PC-9 (cell line): Measurements from ENCODE around the gene SPOP. TPM values are rescaled to one million over a fixed set of nuclear protein-coding genes. Genes with fewer than 3 reads are reported as not detected.

Source experiments
- BruUV-seq: library from RNA; stranded (reverse); fragments of 400-500 nt; replicated peaks from 2 replicates; lab custom pipeline; 2021; lab: Mats Ljungman, UMichigan
- CTCF ChIA-PET: fragments of 300-600 bp; sonication (Branson Sonifier 250); formaldehyde crosslinking; loops from one replicate; lab custom pipeline; 2022; ENCODE audit warnings: antibody characterized with exemption; lab: Charles Lee
- POLR2A ChIA-PET: fragments of 300-600 bp; sonication (Branson Sonifier 250); formaldehyde crosslinking; loops from one replicate; lab custom pipeline; 2022; ENCODE audit warnings: antibody characterized with exemption; ENCODE audit not compliant: unreplicated experiment; lab: Charles Lee
- DNase-seq, 2 experiments: peaks; one replicate each; pipeline versions ENCODE4 v3.0.0 to v3.0.0-alpha.2; 2015 to 2022; ENCODE audit warnings: mixed read lengths in 1 of 2
- H2AFZ ChIP-seq: fragments of 200-600 bp; sonication (generic); 2 replicates; pipeline ENCODE4 v1.8.1; 2017; ENCODE audit warnings: antibody characterized with exemption
- H3F3A ChIP-seq: fragments of 200-600 bp; sonication (generic); 2 replicates; pipeline ENCODE4 v1.8.1; 2017; ENCODE audit warnings: antibody characterized with exemption, mild to moderate bottlenecking, low read depth; ENCODE audit not compliant: insufficient read depth
- H3K27ac ChIP-seq: fragments of 200-600 bp; sonication (generic); 2 replicates; pipeline ENCODE4 v1.6.1; 2016; ENCODE audit warnings: mixed run types
- H3K27me3 ChIP-seq: fragments of 200-600 bp; sonication (generic); 2 replicates; pipeline ENCODE4 v1.6.1; 2016; ENCODE audit warnings: low read depth, mixed run types; ENCODE audit not compliant: insufficient read depth
- H3K36me3 ChIP-seq: fragments of 200-600 bp; sonication (generic); 2 replicates; pipeline ENCODE4 v1.6.1; 2016; ENCODE audit warnings: low read depth, mixed run types
- H3K4me1 ChIP-seq: fragments of 200-600 bp; sonication (generic); replicated peaks from 2 replicates; pipeline ENCODE4 v1.6.1; 2016; ENCODE audit warnings: mixed run types; ENCODE audit not compliant: insufficient read depth
- H3K4me2 ChIP-seq: fragments of 200-600 bp; sonication (generic); 2 replicates; pipeline ENCODE4 v1.6.1; 2017; ENCODE audit warnings: mixed run types
- H3K4me3 ChIP-seq: fragments of 200-600 bp; sonication (generic); 2 replicates; pipeline ENCODE4 v1.6.1; 2016; ENCODE audit warnings: mixed run types
- H3K79me2 ChIP-seq: fragments of 200-600 bp; sonication (generic); 2 replicates; pipeline ENCODE4 v1.6.1; 2017; ENCODE audit warnings: low read depth, mixed run types
- H3K9me2 ChIP-seq: fragments of 200-600 bp; sonication (generic); 2 replicates; pipeline ENCODE4 v1.8.1; 2017; ENCODE audit warnings: mild to moderate bottlenecking; ENCODE audit not compliant: insufficient read depth
- H3K9me3 ChIP-seq: fragments of 200-600 bp; sonication (generic); 2 replicates; pipeline ENCODE4 v1.8.1; 2016; ENCODE audit warnings: low read depth; ENCODE audit not compliant: insufficient read depth
- H4K20me1 ChIP-seq: fragments of 200-600 bp; sonication (generic); 2 replicates; pipeline ENCODE4 v1.8.1; 2017; ENCODE audit not compliant: insufficient read depth
- EZH2 ChIP-seq: fragments of 200-600 bp; sonication (generic); IDR thresholded peaks from 2 replicates; pipeline ENCODE4 v1.8.0; 2017; ENCODE audit warnings: antibody characterized with exemption, low read depth
- intact Hi-C: fragments of 100-400 bp; cut with micrococcal nuclease; formaldehyde crosslinking; loops from one replicate; pipeline ENCODE4 v1.10.0; 2022; ENCODE audit not compliant: unreplicated experiment
- total RNA-seq: library from RNA; stranded (reverse); gene quantifications from 2 replicates; pipeline ENCODE4 v1.2.3, GENCODE V29; 2021
- TF ChIP-seq, protein P1 (sequence below): fragments of 200-600 bp; sonication (generic); conservative IDR thresholded peaks from 2 replicates; pipeline ENCODE4 v1.6.1; 2017; ENCODE audit warnings: mixed run types, antibody characterized with exemption, mild to moderate bottlenecking, moderate library complexity

The SPOP gene
- total RNA-seq, 1 experiment from 2014 or later: 41.7 TPM

DNA sequence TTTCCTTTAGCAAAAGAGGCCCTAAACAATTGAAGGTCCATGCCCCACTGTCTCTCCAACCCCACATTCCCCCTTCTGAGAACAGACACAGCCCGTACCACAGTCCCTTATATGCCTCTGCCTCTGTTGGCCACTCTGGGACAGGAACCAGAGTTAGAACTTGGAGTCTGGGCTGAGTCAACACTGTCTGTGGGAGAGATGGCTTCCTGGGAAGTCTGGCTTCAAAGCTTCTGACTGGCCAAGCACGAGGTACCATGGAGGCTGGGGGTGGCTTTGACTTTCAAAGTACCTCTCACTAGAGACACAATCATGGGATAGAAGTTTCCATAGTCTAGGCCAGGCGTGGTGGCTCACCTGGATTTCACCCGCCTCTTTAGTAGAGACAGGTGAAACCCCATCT lies 14.9 kb upstream of the SPOP start:
- no peaks in the 10 kb centered on the region for H3K9me2 ChIP-seq
- no peaks in the 10 kb centered on the region for H4K20me1 ChIP-seq
- H3K27ac ChIP-seq: no peak overlapping the region
- ChIA-PET POLR2A (no interaction called here), CTCF (no interaction called here)
- intact Hi-C loops: loop anchor here (10.0 kb wide), 1 partner anchor 278 kb away; the partner anchor contains the start of gene PHB1
- H3K4me2 ChIP-seq: no peak overlapping the region
- TF ChIP-seq EZH2: no peak
- TF ChIP-seq, protein P1, sequence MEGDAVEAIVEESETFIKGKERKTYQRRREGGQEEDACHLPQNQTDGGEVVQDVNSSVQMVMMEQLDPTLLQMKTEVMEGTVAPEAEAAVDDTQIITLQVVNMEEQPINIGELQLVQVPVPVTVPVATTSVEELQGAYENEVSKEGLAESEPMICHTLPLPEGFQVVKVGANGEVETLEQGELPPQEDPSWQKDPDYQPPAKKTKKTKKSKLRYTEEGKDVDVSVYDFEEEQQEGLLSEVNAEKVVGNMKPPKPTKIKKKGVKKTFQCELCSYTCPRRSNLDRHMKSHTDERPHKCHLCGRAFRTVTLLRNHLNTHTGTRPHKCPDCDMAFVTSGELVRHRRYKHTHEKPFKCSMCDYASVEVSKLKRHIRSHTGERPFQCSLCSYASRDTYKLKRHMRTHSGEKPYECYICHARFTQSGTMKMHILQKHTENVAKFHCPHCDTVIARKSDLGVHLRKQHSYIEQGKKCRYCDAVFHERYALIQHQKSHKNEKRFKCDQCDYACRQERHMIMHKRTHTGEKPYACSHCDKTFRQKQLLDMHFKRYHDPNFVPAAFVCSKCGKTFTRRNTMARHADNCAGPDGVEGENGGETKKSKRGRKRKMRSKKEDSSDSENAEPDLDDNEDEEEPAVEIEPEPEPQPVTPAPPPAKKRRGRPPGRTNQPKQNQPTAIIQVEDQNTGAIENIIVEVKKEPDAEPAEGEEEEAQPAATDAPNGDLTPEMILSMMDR: no peak
- H3K4me3 ChIP-seq: no peak overlapping the region
- no peak for DNase-seq
- BruUV-seq: no TSS peak
- no peaks in the 10 kb centered on the region for H3K9me3 ChIP-seq
- H2AFZ ChIP-seq: no peak overlapping the region
- H3K36me3 ChIP-seq: no peaks in the 10 kb centered on the region
- peaks cover 8% of the 10 kb centered on the region; the same call in 1 of the 2 replicates for H3K27me3 ChIP-seq
- H3K4me1 ChIP-seq: no peaks in the 10 kb centered on the region
- H3F3A ChIP-seq: peaks cover 7% of the 10 kb centered on the region; the same call in 1 of the 2 replicates
- no peaks in the 10 kb centered on the region for H3K79me2 ChIP-seq

DNA sequence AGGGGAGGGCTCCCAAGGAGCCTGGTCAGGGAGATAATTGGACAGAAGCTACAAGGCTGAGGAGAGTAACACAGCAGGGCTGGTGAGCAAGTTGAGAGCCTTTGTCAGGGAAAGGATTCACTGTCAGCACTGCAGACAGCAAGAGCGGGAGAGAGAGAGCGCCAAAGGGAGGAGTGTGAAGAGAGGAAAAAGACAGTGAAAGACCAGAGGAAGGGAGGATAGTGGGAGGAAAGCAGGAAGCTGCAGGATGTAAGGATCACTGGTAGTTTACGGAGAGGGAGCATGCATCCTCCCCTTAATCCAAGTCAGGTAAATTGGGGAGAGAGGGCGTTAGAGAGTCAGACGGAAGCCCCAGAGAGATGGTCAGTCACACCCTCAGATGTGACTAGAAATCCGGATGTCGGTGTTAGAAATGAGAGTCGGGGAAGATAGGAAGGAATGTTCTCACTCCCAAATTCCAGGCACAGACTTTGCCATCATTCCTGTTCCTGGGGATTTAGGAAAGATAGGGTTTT lies 13.8 kb upstream of the SPOP start:
- TF ChIP-seq, protein P1: no peak
- TF ChIP-seq EZH2: no peak
- H3K27me3 ChIP-seq: peaks cover 8% of the 10 kb centered on the region; the same call in 1 of the 2 replicates
- no peaks in the 10 kb centered on the region for H3K9me2 ChIP-seq
- H3K4me2 ChIP-seq: no peak overlapping the region
- H4K20me1 ChIP-seq: no peaks in the 10 kb centered on the region
- H3K4me3 ChIP-seq: no peak overlapping the region
- H3F3A ChIP-seq: peaks cover 10% of the 10 kb centered on the region
- no TSS peak for BruUV-seq
- no peak overlapping the region for H3K27ac ChIP-seq
- H3K79me2 ChIP-seq: no peaks in the 10 kb centered on the region
- H3K36me3 ChIP-seq: no peaks in the 10 kb centered on the region
- no peak for DNase-seq
- no peaks in the 10 kb centered on the region for H3K9me3 ChIP-seq
- POLR2A ChIA-PET: interaction anchor here (0.7 kb wide), 1 partner anchor 18 kb away, joined by 4 read pairs; no protein-coding TSS in a partner anchor
- CTCF ChIA-PET: no interaction called here
- H2AFZ ChIP-seq: no peak overlapping the region
- intact Hi-C loops: loop anchor here (10.0 kb wide), 1 partner anchor 277 kb away; the partner anchor contains the start of gene PHB1
- no peaks in the 10 kb centered on the region for H3K4me1 ChIP-seq

DNA sequence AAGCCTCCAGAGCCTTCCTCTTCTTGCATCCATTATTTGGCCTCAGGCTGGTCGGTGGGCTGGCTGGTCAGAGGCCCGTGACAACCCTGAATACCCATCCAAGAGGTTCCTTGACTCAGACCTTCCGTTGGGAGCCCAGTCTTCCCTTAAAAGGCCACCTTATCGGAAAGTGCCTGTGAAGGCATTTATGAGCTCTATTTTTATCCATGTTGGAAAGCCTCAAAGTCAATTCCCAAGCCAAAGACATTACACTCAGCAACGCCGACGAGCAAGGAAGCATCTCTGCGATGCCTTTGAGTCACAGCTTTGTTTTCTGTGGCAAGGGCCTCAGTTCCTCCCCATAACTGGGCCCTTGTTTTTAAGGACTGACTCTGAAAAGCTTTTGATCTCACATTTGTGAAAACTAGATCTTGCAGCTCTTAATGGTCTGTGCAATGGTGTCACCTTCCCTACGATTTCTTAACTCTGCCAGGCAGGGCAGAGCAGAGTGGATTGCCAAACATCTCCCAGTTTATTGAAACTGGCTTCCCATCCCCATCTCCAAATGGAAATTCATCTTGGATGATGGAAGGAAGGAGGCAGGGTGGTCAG lies 13.3 kb upstream of the SPOP start:
- intact Hi-C loops: loop anchor here (10.0 kb wide), 1 partner anchor 276 kb away; the partner anchor contains the start of gene PHB1
- Histone ChIP-seq H3K4me1 (no peaks in the 10 kb centered on the region), H3K79me2 (no peaks in the 10 kb centered on the region), H3K9me3 (no peaks in the 10 kb centered on the region), H2AFZ (no peak overlapping the region), H3K36me3 (no peaks in the 10 kb centered on the region), H3K27ac (no peak overlapping the region), H3K27me3 (peaks cover 8% of the 10 kb centered on the region; the same call in 1 of the 2 replicates), H3K9me2 (no peaks in the 10 kb centered on the region), H4K20me1 (no peaks in the 10 kb centered on the region), H3K4me2 (no peak overlapping the region), H3K4me3 (no peak overlapping the region), H3F3A (peaks cover 11% of the 10 kb centered on the region)
- POLR2A ChIA-PET: interaction anchor here (0.7 kb wide), 1 partner anchor 17 kb away, joined by 4 read pairs; no protein-coding TSS in a partner anchor
- CTCF ChIA-PET: no interaction called here
- TF ChIP-seq EZH2: no peak
- TF ChIP-seq, protein P1: no peak
- no TSS peak for BruUV-seq
- DNase-seq: no peak
